HG03060 (cell line): ENCODE results near the gene AMBP.

Experiments used
- ATAC-seq: cut with Tn5 transposase; IDR thresholded peaks from one replicate; pipeline ENCODE4 v1.9.1; 2021; ENCODE audit warnings: low read depth, moderate number of reproducible peaks; ENCODE audit not compliant: unreplicated experiment

The AMBP gene

DNA sequence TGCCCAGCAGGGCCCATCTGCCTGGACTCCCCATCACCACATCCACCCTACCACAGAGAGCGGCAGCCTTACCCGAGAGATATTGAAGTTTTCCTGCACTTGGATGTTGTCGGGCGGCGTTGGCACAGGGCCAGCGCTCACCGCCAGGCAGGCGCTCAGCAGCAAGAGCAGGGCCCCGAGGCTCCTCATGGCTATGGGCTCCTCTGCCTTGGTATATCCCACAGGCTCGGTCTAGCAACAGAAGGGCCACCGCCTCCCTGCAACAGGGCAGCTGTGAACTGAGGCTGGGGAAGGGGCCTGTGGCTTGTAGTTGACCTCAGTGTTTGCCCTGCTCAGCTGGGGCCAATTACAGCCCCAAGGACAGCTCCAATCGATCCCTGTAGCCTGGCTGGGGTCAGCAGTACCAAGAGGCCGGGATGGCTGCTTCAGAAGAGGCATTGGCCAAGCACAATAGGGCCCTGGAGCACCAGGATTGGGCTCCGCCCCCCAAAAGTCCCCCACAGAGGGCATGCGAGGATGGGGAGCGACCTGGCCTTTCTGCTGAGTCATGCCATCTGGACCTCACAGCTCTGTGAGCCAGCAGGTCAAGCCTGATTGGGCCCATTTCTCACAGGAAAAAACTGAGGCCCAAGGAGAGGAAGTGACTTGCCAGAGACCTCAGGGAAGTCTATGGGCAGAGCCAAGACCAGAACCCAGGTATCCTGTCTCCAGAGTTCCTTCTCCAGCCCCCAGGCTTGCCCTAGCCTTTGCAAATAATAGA lies at the start of gene AMBP:
Gene AMBP, minus strand, starts transcription at position 280 of the 760 bp plus-strand sequence. Its CDS starts 91 bp downstream, at position 189.
- ATAC-seq = no peak

DNA sequence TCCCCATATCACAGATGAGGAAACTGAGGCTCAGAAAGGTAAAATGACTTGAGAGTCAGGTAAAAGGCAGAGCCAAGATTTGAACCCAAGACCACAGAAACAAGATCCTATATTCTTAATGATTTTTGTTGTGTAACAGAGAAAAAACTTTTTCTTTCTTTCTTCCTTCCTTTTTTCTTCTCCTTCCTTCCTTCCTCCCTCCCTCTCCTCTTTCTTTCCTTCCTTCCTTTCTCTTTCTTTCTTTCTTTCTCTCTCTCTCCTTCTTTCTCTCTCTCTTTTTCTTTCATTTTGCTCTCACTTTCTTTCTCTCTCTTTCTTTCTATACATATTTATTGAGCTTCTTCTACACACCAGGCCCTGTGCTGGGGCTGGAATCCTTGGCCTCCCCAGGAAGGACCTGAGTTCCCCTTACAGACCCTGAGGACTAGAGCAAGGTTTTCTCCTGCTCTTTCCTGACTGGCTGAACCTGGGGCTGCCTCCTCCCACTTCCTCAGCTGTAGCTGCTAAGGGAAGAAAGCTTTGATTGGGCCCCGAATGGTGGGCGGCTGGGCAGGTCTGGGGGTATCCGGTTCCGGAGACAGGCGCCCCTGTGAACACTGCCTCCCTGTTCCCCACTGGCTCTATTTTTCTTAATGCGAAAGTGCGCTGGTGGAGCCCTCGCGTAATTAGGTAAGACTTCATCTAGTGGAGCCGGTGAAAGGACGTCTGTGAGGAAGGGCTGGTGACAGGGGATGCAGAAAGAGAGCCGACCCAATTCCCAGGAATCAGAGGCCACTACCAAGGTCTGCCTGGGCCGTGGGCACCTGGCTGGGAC lies 48.4 kb upstream of the AMBP start:
- ATAC-seq = no peak

DNA sequence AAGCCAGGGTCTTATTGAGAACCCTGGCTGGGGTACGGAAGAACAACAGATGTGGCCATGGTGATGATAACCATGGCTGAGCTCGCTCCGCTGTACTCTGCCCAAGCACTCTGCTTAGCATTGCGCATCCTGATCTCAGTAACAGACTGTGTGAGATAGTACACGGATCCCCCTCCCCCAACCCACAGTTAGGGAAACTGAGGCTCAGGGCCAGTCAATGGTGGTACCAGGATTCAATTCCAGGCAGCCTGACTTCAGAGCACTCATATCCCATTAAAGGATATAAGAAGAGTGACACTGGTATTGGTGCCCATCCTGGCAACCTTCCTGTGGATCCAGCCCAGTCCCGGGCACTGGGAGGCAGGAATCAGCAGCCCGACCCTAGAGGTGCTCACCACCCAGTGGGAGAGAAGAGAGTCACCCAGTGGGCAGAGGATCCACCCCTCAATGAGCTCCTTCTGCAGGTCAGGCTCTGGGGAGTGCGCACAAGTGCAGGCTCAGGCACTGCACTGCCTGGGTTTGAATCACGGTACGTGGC lies 47.4 kb upstream of the AMBP start:
- no peak for ATAC-seq

DNA sequence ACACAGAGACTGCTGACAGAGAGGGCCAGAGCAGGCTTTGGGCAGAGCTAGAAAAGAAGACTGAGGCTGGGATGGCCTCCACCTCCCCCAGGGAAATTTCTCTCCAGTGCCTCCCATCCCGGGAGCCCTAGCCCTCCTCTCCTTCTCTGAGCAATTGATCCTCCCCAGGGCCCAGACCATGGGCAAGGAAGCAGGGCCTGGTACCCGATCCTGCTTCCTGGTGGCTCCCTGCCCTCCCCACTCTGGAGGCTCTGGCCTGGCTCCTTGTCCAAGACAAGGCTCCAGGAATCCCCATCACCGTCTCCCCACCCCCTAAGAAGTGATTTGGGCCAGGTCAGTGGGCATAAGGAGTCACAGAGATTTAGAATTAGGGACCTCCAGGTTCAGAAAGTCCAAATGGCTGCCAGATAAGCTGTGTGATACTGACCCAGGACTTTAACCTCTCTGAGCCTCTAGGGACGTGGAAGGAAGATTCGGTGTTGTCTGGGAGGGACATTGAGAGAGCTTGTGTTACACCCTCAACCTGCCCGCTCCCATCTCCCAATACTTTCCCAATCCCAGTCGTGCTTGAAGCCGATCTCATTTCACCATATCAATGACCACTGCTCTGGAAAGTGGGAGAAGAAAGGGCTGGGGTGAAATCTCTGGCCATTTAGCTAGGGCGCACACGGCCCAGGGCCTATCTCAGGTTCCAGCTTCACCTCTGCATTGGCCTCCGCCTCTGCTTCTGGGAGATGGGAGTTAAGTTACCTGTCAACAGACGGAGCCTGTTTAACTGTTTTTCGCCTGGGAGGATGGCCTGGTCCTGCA lies 46.8 kb upstream of the AMBP start:
- ATAC-seq = no peak

GRCh38 chr9:114124138-114124537 lies 46.0 kb upstream of the AMBP start:
- no peak for ATAC-seq

- no peak for ATAC-seq
Observed at GRCh38 chr9:114123031-114123977, 45.2 kb upstream of the AMBP start.

DNA sequence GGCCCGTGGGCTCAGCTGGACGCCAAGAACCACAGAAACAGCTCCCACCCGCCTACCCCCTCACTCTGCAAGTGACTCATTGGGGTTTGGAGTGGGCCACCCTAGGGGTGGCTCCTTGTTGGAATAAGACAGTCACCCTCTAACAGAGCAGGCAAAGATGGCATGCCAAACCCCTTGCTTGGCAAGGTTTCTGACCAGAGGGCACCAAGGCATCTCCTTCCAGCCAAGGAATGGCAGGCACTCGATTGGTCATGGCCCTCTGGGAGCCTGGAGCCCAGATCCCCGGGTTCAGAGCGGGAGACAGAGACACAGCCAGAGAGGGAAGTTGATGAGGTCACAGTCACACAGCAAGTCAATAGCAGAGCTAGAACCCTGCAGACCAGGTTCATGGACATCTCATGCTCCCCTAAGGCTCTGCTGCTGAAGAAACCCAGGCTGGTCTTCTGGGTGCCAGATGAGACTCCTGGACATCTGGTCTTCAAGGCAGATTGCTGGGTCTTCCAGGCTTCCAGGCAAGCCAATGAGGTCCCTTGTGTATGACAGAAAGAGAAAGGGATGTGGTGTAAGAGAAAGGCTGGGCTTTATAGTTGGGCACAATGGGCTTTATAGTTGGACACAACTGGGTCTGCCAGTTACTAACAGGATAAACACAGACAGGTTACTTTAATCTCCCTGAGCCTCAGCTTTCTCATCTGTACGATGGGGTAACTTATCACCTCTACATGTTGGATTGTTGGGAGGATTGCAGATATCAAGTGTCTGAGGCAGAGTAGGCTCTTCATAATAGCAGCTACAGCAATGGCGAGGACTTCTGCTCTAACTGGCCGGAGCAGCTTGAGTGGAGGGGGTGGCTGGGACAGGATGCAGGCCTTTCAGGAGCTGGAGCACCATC lies 44.3 kb upstream of the AMBP start:
- no peak for ATAC-seq

DNA sequence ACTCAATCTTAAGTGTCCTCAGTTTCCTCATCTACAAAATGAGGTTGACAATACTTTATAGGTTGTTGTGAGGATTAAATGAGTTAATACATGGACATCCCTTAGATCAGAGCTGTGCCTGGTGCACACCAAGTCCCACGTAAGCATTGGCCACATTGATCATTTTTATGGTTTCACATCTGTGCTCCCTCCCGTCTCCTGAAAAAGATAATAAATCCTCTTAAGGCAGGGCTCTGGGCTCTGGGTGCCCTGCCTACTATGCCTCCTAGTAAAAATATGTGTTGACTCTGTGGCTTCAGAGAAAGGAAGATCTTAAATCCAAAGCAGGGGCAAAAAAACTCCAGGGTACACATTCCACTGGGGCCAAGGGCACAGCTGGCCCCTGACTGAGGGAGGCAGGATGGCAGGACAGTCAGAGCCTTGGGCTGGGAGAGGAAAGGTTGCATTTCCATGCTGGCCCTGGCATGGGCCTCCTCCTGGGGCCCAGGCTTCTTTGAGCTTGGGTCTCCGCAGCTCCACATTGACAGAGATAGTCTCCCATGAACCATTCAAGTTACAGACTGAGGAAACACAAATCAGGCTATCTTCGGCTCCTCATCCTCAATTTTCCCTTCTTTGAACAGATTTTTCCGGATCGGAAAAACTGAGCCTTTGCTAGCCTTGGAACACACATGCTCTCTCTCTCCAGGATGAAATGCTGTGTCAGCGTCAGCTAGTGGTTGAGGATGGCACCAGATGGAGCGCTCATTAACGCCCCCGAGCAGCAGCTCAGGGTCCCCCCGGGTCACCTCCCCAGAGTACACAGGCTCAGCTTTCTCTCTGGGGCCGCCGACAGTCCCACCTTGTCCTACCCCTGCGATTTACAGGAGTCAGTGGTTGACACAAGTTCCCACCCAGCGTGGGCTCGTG lies 43.4 kb upstream of the AMBP start:
- no peak for ATAC-seq

- no peak for ATAC-seq
Observed at GRCh38 chr9:114120192-114121014, 42.3 kb upstream of the AMBP start.

GRCh38 chr9:114119242-114120191 lies 41.4 kb upstream of the AMBP start:
- ATAC-seq = no peak

- ATAC-seq = no peak
Observed at GRCh38 chr9:114117996-114118830, 40.1 kb upstream of the AMBP start.

DNA sequence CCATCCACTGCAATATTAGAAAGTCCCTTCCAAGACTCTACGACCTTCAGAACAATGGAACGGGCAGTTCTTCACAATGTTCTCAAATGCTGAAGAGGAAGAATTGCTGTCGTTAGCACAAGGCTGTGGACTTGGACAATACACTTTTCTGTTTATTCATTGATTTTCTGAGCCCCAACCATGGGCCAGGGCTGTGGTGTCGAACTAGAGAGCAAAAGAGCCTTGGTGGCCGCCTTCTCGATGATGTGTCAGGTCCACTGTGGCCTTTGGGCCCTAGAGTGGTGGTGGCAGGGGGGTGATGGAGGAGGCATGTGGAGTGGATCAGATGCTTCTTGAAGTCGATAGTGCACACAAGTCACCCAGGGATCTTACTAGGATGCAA lies 39.5 kb upstream of the AMBP start:
- ATAC-seq = no peak

DNA sequence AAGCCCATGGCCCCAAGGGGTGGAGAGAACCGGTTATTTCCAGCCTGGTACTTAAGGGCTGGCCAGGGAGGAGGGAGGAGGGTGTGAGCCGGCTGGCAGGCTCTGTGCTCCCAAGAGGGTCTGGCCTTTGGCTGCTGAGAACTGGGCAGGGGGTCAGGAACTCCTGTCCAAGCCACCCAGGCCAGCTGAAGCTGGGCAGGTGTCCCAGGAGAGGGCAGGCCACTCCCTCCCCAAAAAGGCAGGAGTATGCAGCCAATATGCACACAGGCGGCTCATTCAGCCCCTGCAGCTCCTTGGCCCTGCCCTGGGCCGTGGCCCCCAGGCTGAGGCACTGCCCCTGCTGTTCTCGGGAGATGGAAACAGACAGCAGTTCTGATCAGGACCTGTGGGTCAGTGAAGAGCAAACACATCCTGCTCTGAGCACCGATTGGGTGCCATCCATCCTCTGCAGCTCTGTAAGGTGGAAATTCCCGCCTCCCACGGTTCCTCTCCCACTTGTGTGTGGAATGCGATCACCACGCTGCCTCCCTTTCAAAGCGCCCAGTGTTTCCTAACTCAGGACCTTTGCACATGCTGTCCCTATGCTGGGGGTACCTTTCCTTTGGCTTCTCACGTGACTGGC lies 38.1 kb upstream of the AMBP start:
- ATAC-seq = no peak

DNA sequence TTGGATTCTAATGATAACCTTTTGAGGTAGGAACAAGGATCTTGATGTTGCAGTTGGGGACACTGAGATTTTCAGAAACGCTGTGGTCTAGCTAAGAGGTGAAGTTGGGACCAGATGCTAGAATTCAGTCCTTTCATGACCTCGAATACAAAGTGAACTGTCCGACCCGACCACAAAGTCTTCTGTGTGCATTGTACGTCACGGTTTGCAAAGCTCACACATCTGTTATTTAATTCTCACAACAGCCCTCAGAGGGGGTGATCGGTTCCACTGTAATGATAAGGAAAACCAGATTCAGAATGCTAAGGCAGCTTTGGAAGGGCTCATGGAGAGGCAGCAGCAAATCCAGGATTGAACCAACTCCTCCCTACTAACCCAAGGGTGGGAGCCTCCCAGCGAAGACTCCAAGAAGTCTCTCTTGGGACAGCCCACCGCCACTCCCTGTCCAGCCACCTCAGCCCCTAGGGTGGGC lies 37.6 kb upstream of the AMBP start:
- ATAC-seq = no peak
